ENCODE measurements around the gene MYRFL. TPM values are rescaled to one million over a fixed set of nuclear protein-coding genes. Genes with fewer than 3 reads are reported as not detected.

MYRFL gene
- total RNA-seq, 1 donor from 2014 or later, result 0.20 TPM

DNA sequence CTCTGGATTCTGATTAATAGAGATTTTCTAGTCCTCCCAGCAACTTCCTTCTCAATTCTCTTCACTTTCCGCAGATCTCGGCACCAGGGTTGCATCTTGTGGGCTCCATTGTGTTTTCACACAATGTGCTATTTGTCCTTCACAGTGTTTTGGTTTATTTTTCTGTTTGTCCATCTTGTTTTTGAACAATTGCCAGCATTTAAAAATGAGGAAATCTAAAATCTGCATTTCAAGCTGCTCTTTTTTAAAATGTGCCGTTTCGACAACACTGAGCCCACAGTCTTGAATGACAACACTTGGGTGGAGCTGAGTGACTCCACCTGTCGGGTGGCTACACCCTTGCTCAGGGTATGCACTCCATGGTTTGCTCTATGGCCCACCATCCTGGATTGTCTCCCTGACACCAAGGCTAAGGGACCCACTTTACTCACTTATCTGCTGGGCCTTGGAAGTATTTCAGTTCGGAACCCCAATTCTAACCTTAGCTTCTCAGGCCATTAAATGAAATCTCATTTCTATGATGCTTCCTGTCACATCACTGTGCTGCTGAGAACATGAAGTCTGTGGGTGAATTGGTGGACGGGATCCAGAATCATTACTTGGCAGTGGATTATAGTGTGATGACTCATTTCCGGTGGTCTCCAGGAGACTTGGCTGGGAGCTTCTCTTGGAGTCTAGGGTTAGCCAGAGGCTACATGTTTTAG is 3.4 kb upstream of the MYRFL start:
- no peaks in the 10 kb centered on the region for H3K36me3 ChIP-seq (ENCODE audit: insufficient read depth, low read length)
- FAIRE-seq, result no peak
- Mint-ChIP-seq H3K27me3 (ENCODE audit: low read depth, unreplicated experiment) (no peaks in the 10 kb centered on the region), H3K9me3 (ENCODE audit: unreplicated experiment) (no peaks in the 10 kb centered on the region), H3K4me3 (ENCODE audit: unreplicated experiment) (no peak overlapping the region), H3K4me1 (ENCODE audit: low read depth, unreplicated experiment) (peaks cover 4% of the 10 kb centered on the region), H3K36me3 (ENCODE audit: low read depth, unreplicated experiment) (no peaks in the 10 kb centered on the region), H3K27ac (ENCODE audit: unreplicated experiment) (no peak overlapping the region)
- H3K79me2 ChIP-seq (ENCODE audit: insufficient read depth, low read length), result no peaks in the 10 kb centered on the region
- peak overlapping the region; percentile 80 for H3K4me2 ChIP-seq (ENCODE audit: low read length)
- DNase-seq (ENCODE audit: low read depth), result peak; percentile 87
- peak overlapping the region; percentile 34 for H3K27ac ChIP-seq (ENCODE audit: low read depth, low read length)
- no peak overlapping the region for H3K9ac ChIP-seq (ENCODE audit: low read length)
- H3K9me3 ChIP-seq (ENCODE audit: insufficient read depth, low read depth, low read length), result no peaks in the 10 kb centered on the region
- H2AFZ ChIP-seq (ENCODE audit: low read depth, low read length), result no peak overlapping the region
- H4K20me1 ChIP-seq (ENCODE audit: insufficient read depth, low read length), result no peaks in the 10 kb centered on the region
- peaks cover 14% of the 10 kb centered on the region for H3K4me1 ChIP-seq (ENCODE audit: insufficient read depth, low read length)
- H3K27me3 ChIP-seq (ENCODE audit: insufficient read depth, low read length), result no peaks in the 10 kb centered on the region
- H3K4me3 ChIP-seq (ENCODE audit: insufficient read depth, low read depth, low read length), result peak overlapping the region; percentile 38
- TF ChIP-seq EZH2 (IDR thresholded peaks at IDR 0.05; ENCODE audit: insufficient read depth, low read length), result no peak
- TF ChIP-seq, protein P1, sequence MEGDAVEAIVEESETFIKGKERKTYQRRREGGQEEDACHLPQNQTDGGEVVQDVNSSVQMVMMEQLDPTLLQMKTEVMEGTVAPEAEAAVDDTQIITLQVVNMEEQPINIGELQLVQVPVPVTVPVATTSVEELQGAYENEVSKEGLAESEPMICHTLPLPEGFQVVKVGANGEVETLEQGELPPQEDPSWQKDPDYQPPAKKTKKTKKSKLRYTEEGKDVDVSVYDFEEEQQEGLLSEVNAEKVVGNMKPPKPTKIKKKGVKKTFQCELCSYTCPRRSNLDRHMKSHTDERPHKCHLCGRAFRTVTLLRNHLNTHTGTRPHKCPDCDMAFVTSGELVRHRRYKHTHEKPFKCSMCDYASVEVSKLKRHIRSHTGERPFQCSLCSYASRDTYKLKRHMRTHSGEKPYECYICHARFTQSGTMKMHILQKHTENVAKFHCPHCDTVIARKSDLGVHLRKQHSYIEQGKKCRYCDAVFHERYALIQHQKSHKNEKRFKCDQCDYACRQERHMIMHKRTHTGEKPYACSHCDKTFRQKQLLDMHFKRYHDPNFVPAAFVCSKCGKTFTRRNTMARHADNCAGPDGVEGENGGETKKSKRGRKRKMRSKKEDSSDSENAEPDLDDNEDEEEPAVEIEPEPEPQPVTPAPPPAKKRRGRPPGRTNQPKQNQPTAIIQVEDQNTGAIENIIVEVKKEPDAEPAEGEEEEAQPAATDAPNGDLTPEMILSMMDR (IDR thresholded peaks at IDR 0.05; ENCODE audit: insufficient read depth, low read depth, low read length), result no peak

DNA sequence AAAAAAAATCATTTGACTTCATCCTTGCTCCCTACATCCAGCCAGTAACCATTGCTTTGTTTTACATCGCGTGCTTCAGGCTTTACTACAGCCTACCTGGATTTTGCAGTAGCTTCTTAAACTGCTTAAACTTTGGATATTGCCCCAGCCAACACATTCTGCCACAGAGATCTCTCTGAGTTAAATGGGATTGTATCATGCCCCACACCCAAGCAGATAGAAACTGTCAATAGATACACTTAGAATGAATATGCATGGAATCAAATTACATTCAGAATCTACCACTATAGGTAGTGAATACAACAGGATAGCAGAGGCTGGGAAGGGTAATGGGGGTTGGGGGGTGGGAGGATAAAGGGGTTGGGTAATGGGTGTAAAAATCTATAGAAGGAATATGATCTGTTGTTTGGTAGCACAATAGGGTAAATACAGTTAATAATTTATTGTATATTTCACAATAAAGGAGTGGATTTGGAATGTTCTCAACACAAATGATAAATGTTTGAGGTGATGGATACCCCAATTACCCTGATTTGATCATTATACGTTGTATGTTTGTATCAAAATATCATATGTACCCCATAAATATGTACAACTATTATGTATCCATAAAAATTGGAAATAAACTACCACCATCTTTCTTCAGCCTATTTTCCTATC is 2.7 kb upstream of the MYRFL start:
- no peak overlapping the region for H3K4me3 ChIP-seq (ENCODE audit: insufficient read depth, low read depth, low read length)
- no peaks in the 10 kb centered on the region for H3K36me3 ChIP-seq (ENCODE audit: insufficient read depth, low read length)
- no peak overlapping the region for H3K27ac ChIP-seq (ENCODE audit: low read depth, low read length)
- no peaks in the 10 kb centered on the region for H4K20me1 ChIP-seq (ENCODE audit: insufficient read depth, low read length)
- FAIRE-seq (no peak), DNase-seq (ENCODE audit: low read depth) (no peak)
- H3K27me3 Mint-ChIP-seq (ENCODE audit: low read depth, unreplicated experiment), result no peaks in the 10 kb centered on the region
- H3K79me2 ChIP-seq (ENCODE audit: insufficient read depth, low read length), result no peaks in the 10 kb centered on the region
- no peaks in the 10 kb centered on the region for H3K9me3 Mint-ChIP-seq (ENCODE audit: unreplicated experiment)
- TF ChIP-seq, protein P1 (IDR thresholded peaks at IDR 0.05; ENCODE audit: insufficient read depth, low read depth, low read length), result no peak
- TF ChIP-seq EZH2 (IDR thresholded peaks at IDR 0.05; ENCODE audit: insufficient read depth, low read length), result no peak
- no peaks in the 10 kb centered on the region for H3K27me3 ChIP-seq (ENCODE audit: insufficient read depth, low read length)
- H3K4me1 ChIP-seq (ENCODE audit: insufficient read depth, low read length), result peaks cover 14% of the 10 kb centered on the region
- peaks cover 4% of the 10 kb centered on the region for H3K4me1 Mint-ChIP-seq (ENCODE audit: low read depth, unreplicated experiment)
- no peaks in the 10 kb centered on the region for H3K9me3 ChIP-seq (ENCODE audit: insufficient read depth, low read depth, low read length)
- peak overlapping the region; percentile 80 for H3K4me2 ChIP-seq (ENCODE audit: low read length)
- no peak overlapping the region for H2AFZ ChIP-seq (ENCODE audit: low read depth, low read length)
- H3K36me3 Mint-ChIP-seq (ENCODE audit: low read depth, unreplicated experiment), result no peaks in the 10 kb centered on the region
- no peak overlapping the region for H3K27ac Mint-ChIP-seq (ENCODE audit: unreplicated experiment)
- no peak overlapping the region for H3K4me3 Mint-ChIP-seq (ENCODE audit: unreplicated experiment)
- H3K9ac ChIP-seq (ENCODE audit: low read length), result no peak overlapping the region

DNA sequence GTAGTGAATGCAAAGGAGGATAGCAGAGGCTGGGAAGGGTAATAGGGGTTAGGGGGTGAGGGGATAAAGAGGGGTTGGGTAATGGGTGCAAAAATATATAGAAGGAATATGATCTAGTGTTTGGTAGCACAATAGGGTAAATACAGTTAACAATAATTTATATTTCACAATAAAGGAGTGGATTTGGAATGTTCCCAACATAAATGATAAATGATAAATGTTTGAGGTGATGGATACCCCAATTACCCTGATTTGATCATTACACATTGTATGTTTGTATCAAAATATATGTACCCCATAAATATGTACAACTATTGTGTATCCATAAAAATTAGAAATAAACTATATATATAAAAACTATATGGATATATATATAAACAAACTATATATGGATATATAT is 999 bp upstream of the MYRFL start:
- no peaks in the 10 kb centered on the region for H3K79me2 ChIP-seq (ENCODE audit: insufficient read depth, low read length)
- no peak for FAIRE-seq
- H3K36me3 ChIP-seq (ENCODE audit: insufficient read depth, low read length), result no peaks in the 10 kb centered on the region
- no peak overlapping the region for H3K4me3 ChIP-seq (ENCODE audit: insufficient read depth, low read depth, low read length)
- no peak for DNase-seq (ENCODE audit: low read depth)
- no peak overlapping the region for H3K4me3 Mint-ChIP-seq (ENCODE audit: unreplicated experiment)
- no peak overlapping the region for H3K27ac Mint-ChIP-seq (ENCODE audit: unreplicated experiment)
- TF ChIP-seq, protein P1 (IDR thresholded peaks at IDR 0.05; ENCODE audit: insufficient read depth, low read depth, low read length), result no peak
- no peak for TF ChIP-seq EZH2 (IDR thresholded peaks at IDR 0.05; ENCODE audit: insufficient read depth, low read length)
- no peak overlapping the region for H2AFZ ChIP-seq (ENCODE audit: low read depth, low read length)
- no peak overlapping the region for H3K9ac ChIP-seq (ENCODE audit: low read length)
- H3K27me3 Mint-ChIP-seq (ENCODE audit: low read depth, unreplicated experiment), result no peaks in the 10 kb centered on the region
- H3K4me1 ChIP-seq (ENCODE audit: insufficient read depth, low read length), result peaks cover 14% of the 10 kb centered on the region
- no peak overlapping the region for H3K27ac ChIP-seq (ENCODE audit: low read depth, low read length)
- H3K9me3 ChIP-seq (ENCODE audit: insufficient read depth, low read depth, low read length), result no peaks in the 10 kb centered on the region
- no peaks in the 10 kb centered on the region for H3K27me3 ChIP-seq (ENCODE audit: insufficient read depth, low read length)
- H3K4me1 Mint-ChIP-seq (ENCODE audit: low read depth, unreplicated experiment), result peaks cover 4% of the 10 kb centered on the region
- no peaks in the 10 kb centered on the region for H3K36me3 Mint-ChIP-seq (ENCODE audit: low read depth, unreplicated experiment)
- H3K9me3 Mint-ChIP-seq (ENCODE audit: unreplicated experiment), result no peaks in the 10 kb centered on the region
- no peak overlapping the region for H3K4me2 ChIP-seq (ENCODE audit: low read length)
- no peaks in the 10 kb centered on the region for H4K20me1 ChIP-seq (ENCODE audit: insufficient read depth, low read length)

Measured in astrocyte (in vitro differentiated cells and primary cell).